Keratinocyte (primary cell): ENCODE results near the gene TOMM40. TPM values are rescaled to one million over a fixed set of nuclear protein-coding genes. Genes with fewer than 3 reads are reported as not detected.
A peak's percentile ranks its signal among the peaks of the same experiment; 100 is the strongest.

Experiments used
- DNase-seq: peaks from one replicate; pipeline ENCODE4 v3.0.0-alpha.2; 2011; ENCODE audit warnings: low read depth, missing footprints, low spot score
- FAIRE-seq: peaks from 2 replicates; lab custom pipeline; 2011; peaks lifted over from hg19 to GRCh38; lab: Jason Lieb, UNC
- H2AFZ ChIP-seq: 2 replicates; pipeline ENCODE4 v1.6.0; 2012; ENCODE audit warnings: low read length, control low read depth, inconsistent platforms; ENCODE audit not compliant: control insufficient read depth
- H3K27ac ChIP-seq: 2 replicates; pipeline ENCODE4 v1.5.1; 2011; ENCODE audit warnings: low read length; ENCODE audit not compliant: control insufficient read depth, insufficient read depth
- H3K27me3 ChIP-seq: 3 replicates; pipeline ENCODE4 v1.6.0; 2011; ENCODE audit warnings: low read length; ENCODE audit not compliant: control insufficient read depth, insufficient read depth; ENCODE audit errors: extremely low read depth
- H3K36me3 ChIP-seq, 2 experiments: 2 replicates in 1 of 2; 3 replicates in 1 of 2; pipeline ENCODE4 v1.5.1; 2011; ENCODE audit warnings: low read length in 2 of 2, mild to moderate bottlenecking in 1 of 2; ENCODE audit not compliant: control insufficient read depth in 2 of 2, insufficient read depth in 2 of 2; ENCODE audit errors: extremely low read depth in 1 of 2
- H3K4me1 ChIP-seq: 3 replicates; pipeline ENCODE4 v1.5.1; 2011; ENCODE audit warnings: low read length; ENCODE audit not compliant: control insufficient read depth, insufficient read depth; ENCODE audit errors: extremely low read depth
- H3K4me2 ChIP-seq: 3 replicates; pipeline ENCODE4 v1.6.0; 2011; ENCODE audit warnings: low read depth, low read length; ENCODE audit not compliant: control insufficient read depth, insufficient read depth; ENCODE audit errors: extremely low read depth
- H3K4me3 ChIP-seq, 3 experiments: fragments of 200-600 bp in 1 of 3; sonication (generic) in 1 of 3; 2 replicates in 2 of 3; 3 replicates in 1 of 3; pipeline ENCODE4 v1.5.1; 2011 to 2016; ENCODE audit warnings: low read length in 3 of 3, mild to moderate bottlenecking in 3 of 3, control low read depth in 2 of 3, inconsistent platforms in 1 of 3, low read depth in 1 of 3, mixed read lengths in 1 of 3, mixed run types in 1 of 3, moderate library complexity in 1 of 3; ENCODE audit not compliant: control insufficient read depth in 2 of 3, insufficient read depth in 2 of 3; ENCODE audit errors: extremely low read depth in 1 of 3
- H3K79me2 ChIP-seq: 2 replicates; pipeline ENCODE4 v1.6.0; 2012; ENCODE audit warnings: low read length; ENCODE audit not compliant: control insufficient read depth, insufficient read depth
- H3K9ac ChIP-seq: 3 replicates; pipeline ENCODE4 v1.6.0; 2011; ENCODE audit warnings: low read length; ENCODE audit not compliant: control insufficient read depth, insufficient read depth; ENCODE audit errors: extremely low read depth
- H3K9me1 ChIP-seq: 3 replicates; pipeline ENCODE4 v1.6.0; 2011; ENCODE audit warnings: low read length; ENCODE audit not compliant: control insufficient read depth, insufficient read depth; ENCODE audit errors: extremely low read depth
- H3K9me3 ChIP-seq: 2 replicates; pipeline ENCODE4 v1.5.1; 2012; ENCODE audit warnings: low read depth, low read length; ENCODE audit not compliant: control insufficient read depth
- H4K20me1 ChIP-seq: 3 replicates; pipeline ENCODE4 v1.6.0; 2011; ENCODE audit warnings: low read length; ENCODE audit not compliant: control insufficient read depth, insufficient read depth; ENCODE audit errors: extremely low read depth
- EZH2 ChIP-seq: IDR thresholded peaks from one replicate; pipeline ENCODE4 v1.6.1; 2012; ENCODE audit warnings: inconsistent platforms, mild to moderate bottlenecking, low read length, moderate library complexity
- dilution Hi-C: fragments of 300-500 bp; cut with MboI; formaldehyde crosslinking; loops from one replicate; pipeline ENCODE4 v1.7.0; 2020; ENCODE audit warnings: low sequenced_read_pairs; ENCODE audit not compliant: extremely low pct_ligation_motif_present
- polyA plus RNA-seq, 5 experiments: library from polyadenylated mRNA; depleted of rRNA in 3 of 5; stranded (reverse) in 3 of 5; stranded (forward) in 1 of 5; unstranded in 1 of 5; fragments of >200 nt; gene quantifications; 1 replicate in 1 of 5; 2 replicates in 3 of 5; 3 replicates in 1 of 5; pipeline versions ENCODE4 v1.2.1 to v1.2.3, GENCODE V29; 2011 to 2012; ENCODE audit warnings: missing spikeins in 2 of 5, low read depth in 1 of 5, low replicate concordance in 1 of 5
- TF ChIP-seq, protein P1 (sequence below), 3 experiments: IDR thresholded peaks in 1 of 3; conservative IDR thresholded peaks in 1 of 3; optimal IDR thresholded peaks in 1 of 3; 2 replicates in 2 of 3; 3 replicates in 1 of 3; pipeline versions ENCODE3 to v1.5.1; 2011; ENCODE audit warnings: low read length in 3 of 3, mild to moderate bottlenecking in 3 of 3, moderate library complexity in 2 of 3, control low read depth in 1 of 3, inconsistent platforms in 1 of 3; ENCODE audit not compliant: insufficient read depth in 2 of 3; ENCODE audit errors: extremely low read depth in 1 of 3

Gene TOMM40
- polyA plus RNA-seq, 1 donor (not counting 4 experiments of a cell fraction or from before 2014, with no cell fraction given): 46.9 TPM

DNA sequence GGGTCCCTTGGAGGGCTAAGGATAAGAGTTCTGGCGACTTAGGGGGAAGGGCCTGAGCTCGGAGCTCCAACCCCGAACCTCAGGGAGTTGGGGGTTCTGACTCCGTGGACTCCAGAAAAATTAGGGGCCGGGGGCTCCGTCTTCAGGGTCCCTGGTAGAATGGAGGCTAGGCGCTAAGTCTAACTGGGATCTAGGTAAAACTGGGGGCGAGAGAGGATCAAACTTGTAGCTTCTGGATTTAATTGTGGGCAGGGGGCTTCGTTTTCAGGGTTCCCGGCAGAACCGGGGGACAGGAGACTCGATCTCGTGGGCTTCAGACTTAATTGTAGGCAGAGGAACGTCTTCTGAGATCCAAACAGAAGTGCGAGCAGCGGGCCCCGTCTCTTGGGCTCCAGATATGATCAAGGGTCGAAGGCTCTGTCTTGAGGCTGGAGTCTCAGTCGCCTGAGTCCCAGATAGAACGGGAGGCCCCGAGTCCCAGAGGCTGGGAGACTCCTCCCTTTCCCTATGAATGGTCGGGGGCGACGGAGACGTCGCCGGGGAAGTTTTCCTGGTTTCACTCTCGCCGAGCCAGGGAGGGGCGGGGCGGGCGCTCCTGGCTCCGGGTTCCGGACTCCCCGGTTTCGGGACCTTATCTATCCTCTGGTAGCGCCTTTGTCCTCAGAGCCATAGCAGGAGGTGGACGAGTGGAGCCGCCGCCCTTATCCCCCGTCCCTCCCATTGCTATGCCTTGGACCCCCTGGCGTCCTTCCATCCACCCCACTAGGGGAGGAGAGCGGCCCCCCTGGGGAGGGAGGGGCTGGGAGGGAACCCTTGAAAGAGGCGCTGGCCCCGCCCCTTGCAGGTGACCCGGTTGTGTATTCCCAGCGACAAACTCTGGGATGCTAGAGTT, 43.7 kb upstream of the TOMM40 start:
- Histone ChIP-seq H3K27me3 (no peaks in the 10 kb centered on the region), H3K9me1 (no peaks in the 10 kb centered on the region), H4K20me1 (peaks cover 7% of the 10 kb centered on the region), H3K4me1 (peaks cover 14% of the 10 kb centered on the region), H3K9ac (peak overlapping the region; percentile 93), H3K4me3 (peak overlapping the region; percentile 83 to 95 (median 88)), H3K9me3 (no peaks in the 10 kb centered on the region), H3K79me2 (peaks cover 34% of the 10 kb centered on the region), H3K4me2 (peak overlapping the region; percentile 89), H3K36me3 (peaks cover 0 to 3% of the 10 kb centered on the region in 2 experiments), H3K27ac (peak overlapping the region; percentile 71), H2AFZ (peak overlapping the region; percentile 30)
- peak; percentile 9 for FAIRE-seq
- TF ChIP-seq, protein P1, sequence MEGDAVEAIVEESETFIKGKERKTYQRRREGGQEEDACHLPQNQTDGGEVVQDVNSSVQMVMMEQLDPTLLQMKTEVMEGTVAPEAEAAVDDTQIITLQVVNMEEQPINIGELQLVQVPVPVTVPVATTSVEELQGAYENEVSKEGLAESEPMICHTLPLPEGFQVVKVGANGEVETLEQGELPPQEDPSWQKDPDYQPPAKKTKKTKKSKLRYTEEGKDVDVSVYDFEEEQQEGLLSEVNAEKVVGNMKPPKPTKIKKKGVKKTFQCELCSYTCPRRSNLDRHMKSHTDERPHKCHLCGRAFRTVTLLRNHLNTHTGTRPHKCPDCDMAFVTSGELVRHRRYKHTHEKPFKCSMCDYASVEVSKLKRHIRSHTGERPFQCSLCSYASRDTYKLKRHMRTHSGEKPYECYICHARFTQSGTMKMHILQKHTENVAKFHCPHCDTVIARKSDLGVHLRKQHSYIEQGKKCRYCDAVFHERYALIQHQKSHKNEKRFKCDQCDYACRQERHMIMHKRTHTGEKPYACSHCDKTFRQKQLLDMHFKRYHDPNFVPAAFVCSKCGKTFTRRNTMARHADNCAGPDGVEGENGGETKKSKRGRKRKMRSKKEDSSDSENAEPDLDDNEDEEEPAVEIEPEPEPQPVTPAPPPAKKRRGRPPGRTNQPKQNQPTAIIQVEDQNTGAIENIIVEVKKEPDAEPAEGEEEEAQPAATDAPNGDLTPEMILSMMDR (optimal IDR thresholded peaks at IDR 0.05 in 1 of 3, IDR thresholded peaks at IDR 0.05 in 1 of 3, conservative IDR thresholded peaks at IDR 0.05 in 1 of 3; ENCODE audit: extremely low read depth in 1 of 3, insufficient read depth in 2 of 3, low read length in 3 of 3): no peak
- no peak for TF ChIP-seq EZH2
- dilution Hi-C loops: no loop called here
- no peak for DNase-seq

DNA sequence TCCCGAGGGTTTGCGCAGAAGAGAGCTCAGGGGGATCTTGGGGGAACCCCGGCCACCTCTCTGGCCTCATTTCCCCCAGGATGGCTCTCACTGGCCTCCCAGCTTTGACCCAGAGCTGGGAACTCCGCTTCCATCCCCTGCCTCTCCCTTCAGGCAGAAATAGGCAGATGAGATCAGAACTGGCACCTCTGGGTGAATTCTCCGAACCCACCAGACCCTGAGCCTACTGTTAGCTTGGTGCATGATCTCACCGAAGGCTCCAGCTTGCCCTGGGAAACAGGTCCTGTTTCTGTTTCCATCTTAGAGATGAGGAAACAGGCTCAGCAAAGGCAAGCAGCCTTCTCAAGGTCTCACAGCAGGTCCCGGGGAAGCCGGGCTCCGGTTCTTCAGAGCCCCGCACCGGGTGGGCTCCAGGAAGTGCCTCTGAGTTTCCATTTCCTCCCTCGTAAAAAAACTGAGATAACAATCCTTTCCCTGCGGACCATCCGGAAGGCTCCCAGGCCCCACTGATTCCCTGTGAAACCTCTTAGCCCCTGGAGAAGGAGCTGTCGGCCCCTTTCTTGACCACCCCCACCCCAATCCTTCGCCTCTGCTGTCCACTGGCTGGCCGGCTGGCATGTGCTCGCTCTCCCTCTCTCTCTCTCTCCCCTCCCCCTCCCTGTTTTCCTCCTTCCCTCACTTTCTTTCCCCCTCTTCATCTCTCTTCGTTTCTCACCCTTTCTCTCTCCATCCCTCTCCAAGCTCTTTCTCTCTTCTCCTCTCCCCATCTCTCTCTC, 42.8 kb upstream of the TOMM40 start:
- Histone ChIP-seq H3K4me2 (peak overlapping the region; percentile 89), H3K9me1 (no peaks in the 10 kb centered on the region), H4K20me1 (peaks cover 7% of the 10 kb centered on the region), H3K9ac (peak overlapping the region; percentile 93), H3K4me3 (peak overlapping the region; percentile 83 to 95 (median 88)), H3K27ac (peak overlapping the region; percentile 14), H3K79me2 (peaks cover 35% of the 10 kb centered on the region), H3K36me3 (peaks cover 0 to 6% of the 10 kb centered on the region in 2 experiments), H3K27me3 (no peaks in the 10 kb centered on the region), H3K9me3 (no peaks in the 10 kb centered on the region), H2AFZ (no peak overlapping the region), H3K4me1 (peaks cover 14% of the 10 kb centered on the region)
- dilution Hi-C loops: no loop called here
- DNase-seq (no peak), FAIRE-seq (no peak)
- TF ChIP-seq EZH2: no peak
- TF ChIP-seq, protein P1 (optimal IDR thresholded peaks at IDR 0.05 in 1 of 3, IDR thresholded peaks at IDR 0.05 in 1 of 3, conservative IDR thresholded peaks at IDR 0.05 in 1 of 3; ENCODE audit: extremely low read depth in 1 of 3, insufficient read depth in 2 of 3, low read length in 3 of 3): no peak
